Esophagus squamous epithelium (tissue), 5 donors: ENCODE results near the gene OTUD5. TPM values are rescaled to one million over a fixed set of nuclear protein-coding genes. Genes with fewer than 3 reads are reported as not detected.

Experiments
- DNase-seq: peaks from one replicate; lab custom pipeline; 2025; lab: John Stamatoyannopoulos, UW
- H3K27ac ChIP-seq, 4 donors: fragments of 200-600 bp; sonication (generic); one replicate each; pipeline ENCODE4 v1.5.1; 2016 to 2019; ENCODE audit warnings: mild to moderate bottlenecking in 1 of 4
- H3K27me3 ChIP-seq, 4 donors: fragments of 200-600 bp; sonication (generic); 1 replicate in 3 of 4; 2 replicates in 1 of 4; pipeline versions ENCODE4 v1.5.1 to v1.6.0; 2017 to 2021; ENCODE audit warnings: antibody characterized with exemption in 1 of 4
- H3K36me3 ChIP-seq, 3 donors: fragments of 200-600 bp; sonication (generic); one replicate each; pipeline ENCODE4 v1.5.1; 2016 to 2019
- H3K4me1 ChIP-seq, 3 donors: fragments of 200-600 bp; sonication (generic); one replicate each; pipeline ENCODE4 v1.5.1; 2017 to 2019
- H3K4me3 ChIP-seq, 4 donors: fragments of 200-600 bp; sonication (generic); 1 replicate in 3 of 4; 2 replicates in 1 of 4; pipeline ENCODE4 v1.5.1; 2016 to 2019; ENCODE audit warnings: mild to moderate bottlenecking in 2 of 4, moderate library complexity in 1 of 4
- H3K9me3 ChIP-seq, 3 donors: fragments of 200-600 bp; sonication (generic); one replicate each; pipeline ENCODE4 v1.5.1; 2016 to 2019
- CTCF ChIP-seq, 6 experiments: fragments of 450-650 bp in 4 of 6; fragments of 200-600 bp in 2 of 6; sonication (generic) in 2 of 6; IDR thresholded peaks; one replicate each; pipeline ENCODE4 v1.5.1; 2016 to 2019; ENCODE audit warnings: antibody characterized with exemption in 6 of 6, mild to moderate bottlenecking in 4 of 6, moderate library complexity in 4 of 6
- POLR2A ChIP-seq, 4 donors: fragments of 450-650 bp; IDR thresholded peaks; one replicate each; pipeline ENCODE4 v1.6.1; 2017; ENCODE audit warnings: antibody characterized with exemption in 4 of 4, mild to moderate bottlenecking in 4 of 4, moderate library complexity in 3 of 4
- WGBS, 2 donors: methylation state at CpG; one replicate each; pipeline ENCODE4 v1.1.5; 2018; 5-methylcytosine and 5-hydroxymethylcytosine counted together
- intact Hi-C: fragments of 100-400 bp; cut with DNase I; formaldehyde crosslinking; loops from one replicate; pipeline ENCODE4 v1.15.0; 2022
- total RNA-seq, 4 donors: library from RNA; depleted of rRNA; stranded (reverse); fragments of >200 nt; gene quantifications; one replicate each; pipeline ENCODE4 v1.1.0, GENCODE V29; 2016
- donor health status: DM: yes; HTN: yes; CAD: no.

The OTUD5 gene
- 10 to 100 TPM; 15.7 to 28.4 (median 24.3) TPM for total RNA-seq

GRCh38 chrX:48957477-48957826 lies at the start of gene OTUD5:
OTUD5 (minus strand) TSS chrX:48957607; CDS start chrX:48957570, 37 bp downstream.
- peak within 1 kb of the TSS; percentile 91 to 96 (median 96) for H3K27ac ChIP-seq
- no peaks in the 10 kb centered on the region for H3K27me3 ChIP-seq
- peaks cover 5 to 55% (median 30%) of the 10 kb centered on the region in 3 donors for H3K4me1 ChIP-seq
- 35% methylated on average over 15 of the region's 53 CpGs; no CpG with 5 or more reads in 1 of the 2 donors for WGBS, 2 donors
- peaks cover 0 to 22% (median 0%) of the 10 kb centered on the region in 3 donors for H3K36me3 ChIP-seq
- DNase-seq: no peak
- H3K9me3 ChIP-seq: no peaks in the 10 kb centered on the region
- H3K4me3 ChIP-seq: peak within 1 kb of the TSS; percentile 52 to 80 (median 64)
- intact Hi-C loops: no loop called here
- TF ChIP-seq POLR2A (IDR thresholded peaks at IDR 0.05) (no peak), CTCF (IDR thresholded peaks at IDR 0.05) (no peak)

GRCh38 chrX:49003696-49004095 lies 46.3 kb upstream of the OTUD5 start:
- H3K4me3 ChIP-seq: no peak overlapping the region
- H3K4me1 ChIP-seq: peaks cover 4 to 16% (median 6%) of the 10 kb centered on the region in 3 donors
- DNase-seq: no peak
- intact Hi-C loops: no loop called here
- 47 to 67% methylated on average over 4 to 5 of the region's 5 CpGs for WGBS, 2 donors
- TF ChIP-seq CTCF (IDR thresholded peaks at IDR 0.05): no peak
- TF ChIP-seq POLR2A (IDR thresholded peaks at IDR 0.05): no peak
- no peak overlapping the region for H3K27ac ChIP-seq
- peaks cover 0 to 7% (median 0%) of the 10 kb centered on the region in 3 donors for H3K36me3 ChIP-seq
- no peaks in the 10 kb centered on the region for H3K27me3 ChIP-seq
- H3K9me3 ChIP-seq: no peaks in the 10 kb centered on the region

- Histone ChIP-seq H3K4me1 (peaks cover 4 to 16% (median 6%) of the 10 kb centered on the region in 3 donors), H3K27me3 (no peaks in the 10 kb centered on the region), H3K9me3 (no peaks in the 10 kb centered on the region), H3K4me3 (peak within 1 kb of the TSS; percentile 59 to 75 (median 68)), H3K27ac (peak within 1 kb of the TSS; percentile 79 to 91 (median 88)), H3K36me3 (peaks cover 0 to 21% (median 0%) of the 10 kb centered on the region in 3 donors)
- peak; percentile 7 for DNase-seq
- WGBS, 2 donors: 2 to 54% methylated on average over 19 to 23 of the region's 38 CpGs
- intact Hi-C loops: no loop called here
- TF ChIP-seq POLR2A (IDR thresholded peaks at IDR 0.05): peak in 3 of 4 donors; percentile 31 to 80 (median 50)
- TF ChIP-seq CTCF (IDR thresholded peaks at IDR 0.05): no peak
Measured at GRCh38 chrX:49002091-49002935, 44.9 kb upstream of the OTUD5 start, which contains the start of gene GRIPAP1. GRIPAP1 (minus strand) TSS chrX:49002264; CDS start chrX:49002229, 35 bp downstream.

GRCh38 chrX:49001521-49002090 lies 44.2 kb upstream of the OTUD5 start:
- Histone ChIP-seq H3K27me3 (no peaks in the 10 kb centered on the region), H3K4me3 (peak overlapping the region; percentile 59 to 75 (median 68)), H3K9me3 (no peaks in the 10 kb centered on the region), H3K36me3 (peaks cover 0 to 28% (median 0%) of the 10 kb centered on the region in 3 donors), H3K4me1 (peaks cover 4 to 16% (median 6%) of the 10 kb centered on the region in 3 donors), H3K27ac (peak overlapping the region; percentile 79 to 91 (median 88))
- no peak for DNase-seq
- TF ChIP-seq CTCF (IDR thresholded peaks at IDR 0.05): no peak
- TF ChIP-seq POLR2A (IDR thresholded peaks at IDR 0.05): no peak
- 2 to 46% methylated on average over 17 of the region's 17 CpGs for WGBS, 2 donors
- intact Hi-C loops: no loop called here

- H3K9me3 ChIP-seq: no peaks in the 10 kb centered on the region
- intact Hi-C loops: no loop called here
- TF ChIP-seq POLR2A (IDR thresholded peaks at IDR 0.05): no peak
- no peak for TF ChIP-seq CTCF (IDR thresholded peaks at IDR 0.05)
- WGBS, 2 donors: 80 to 95% methylated on average over 3 to 4 of the region's 4 CpGs
- H3K36me3 ChIP-seq: peaks cover 0 to 38% (median 0%) of the 10 kb centered on the region in 3 donors
- no peaks in the 10 kb centered on the region for H3K27me3 ChIP-seq
- peaks cover 4 to 16% (median 6%) of the 10 kb centered on the region in 3 donors for H3K4me1 ChIP-seq
- no peak overlapping the region for H3K27ac ChIP-seq
- no peak overlapping the region for H3K4me3 ChIP-seq
- no peak for DNase-seq
Measured at GRCh38 chrX:49000636-49001035, 43.2 kb upstream of the OTUD5 start.
